Breast epithelium (tissue), 3 donors: ENCODE data around the gene ATP2C2.

Experiments
- CTCF ChIP-seq, 3 donors: fragments of 450-650 bp; IDR thresholded peaks; one replicate each; pipeline ENCODE4 v1.5.1; 2016 to 2017; ENCODE audit warnings: antibody characterized with exemption in 3 of 3, mild to moderate bottlenecking in 3 of 3, moderate library complexity in 3 of 3
- POLR2A ChIP-seq: fragments of 450-650 bp; IDR thresholded peaks from one replicate; pipeline ENCODE4 v1.6.1; 2016; ENCODE audit warnings: antibody characterized with exemption, mild to moderate bottlenecking, moderate library complexity
- POLR2AphosphoS5 ChIP-seq, 3 donors: sonication (generic); formaldehyde crosslinking; IDR thresholded peaks; one replicate each; pipeline ENCODE4 v1.6.1; 2017; ENCODE audit warnings: antibody characterized with exemption in 3 of 3

- TF ChIP-seq POLR2A (no peak), CTCF (IDR thresholded peaks at IDR 0.05) (no peak), POLR2AphosphoS5 (IDR thresholded peaks at IDR 0.05) (no peak)
These were observed 47.8 kb upstream of the ATP2C2 start for GRCh38 chr16:84320511-84320910.
